Tibial nerve (tissue), 4 donors: Measurements from ENCODE around the gene FANCC.

Experiments used
- CTCF ChIP-seq, 5 experiments: fragments of 200-600 bp in 3 of 5; fragments of 450-650 bp in 2 of 5; sonication (generic) in 3 of 5; IDR thresholded peaks; one replicate each; pipeline ENCODE4 v1.5.1; 2016 to 2019; ENCODE audit warnings: antibody characterized with exemption in 5 of 5, mild to moderate bottlenecking in 3 of 5, moderate library complexity in 2 of 5
- EP300 ChIP-seq, 2 donors: sonication (generic); formaldehyde crosslinking; IDR thresholded peaks; one replicate each; pipeline ENCODE4 v1.6.1; 2017; ENCODE audit warnings: antibody characterized with exemption in 2 of 2, mild to moderate bottlenecking in 1 of 2

GRCh38 chr9:95189251-95190098, 128.0 kb downstream of the FANCC start:
- TF ChIP-seq CTCF (IDR thresholded peaks at IDR 0.05): no peak
- TF ChIP-seq EP300 (IDR thresholded peaks at IDR 0.05): peak; percentile 27 to 59
